ENCODE measurements around the gene C2CD2.

- TF ChIP-seq CTCF (conservative IDR thresholded peaks at IDR 0.05; ENCODE audit: low read depth, low read length) (no peak), EZH2 (IDR thresholded peaks at IDR 0.05; ENCODE audit: borderline replicate concordance, low read depth, low read length, poor library complexity, severe bottlenecking) (no peak)
These were observed 1.1 kb upstream of the C2CD2 start for GRCh38 chr21:41954654-41955499.
